Measurements from ENCODE around the gene ATIC. TPM values are rescaled to one million over a fixed set of nuclear protein-coding genes. Genes with fewer than 3 reads are reported as not detected.

Gene ATIC
- polyA plus RNA-seq (2011; rRNA removed) (114 TPM in 2 replicates), polyA minus RNA-seq (2011; rRNA and poly(A)+ RNA removed) (128 and 139 TPM in 2 replicates)

DNA sequence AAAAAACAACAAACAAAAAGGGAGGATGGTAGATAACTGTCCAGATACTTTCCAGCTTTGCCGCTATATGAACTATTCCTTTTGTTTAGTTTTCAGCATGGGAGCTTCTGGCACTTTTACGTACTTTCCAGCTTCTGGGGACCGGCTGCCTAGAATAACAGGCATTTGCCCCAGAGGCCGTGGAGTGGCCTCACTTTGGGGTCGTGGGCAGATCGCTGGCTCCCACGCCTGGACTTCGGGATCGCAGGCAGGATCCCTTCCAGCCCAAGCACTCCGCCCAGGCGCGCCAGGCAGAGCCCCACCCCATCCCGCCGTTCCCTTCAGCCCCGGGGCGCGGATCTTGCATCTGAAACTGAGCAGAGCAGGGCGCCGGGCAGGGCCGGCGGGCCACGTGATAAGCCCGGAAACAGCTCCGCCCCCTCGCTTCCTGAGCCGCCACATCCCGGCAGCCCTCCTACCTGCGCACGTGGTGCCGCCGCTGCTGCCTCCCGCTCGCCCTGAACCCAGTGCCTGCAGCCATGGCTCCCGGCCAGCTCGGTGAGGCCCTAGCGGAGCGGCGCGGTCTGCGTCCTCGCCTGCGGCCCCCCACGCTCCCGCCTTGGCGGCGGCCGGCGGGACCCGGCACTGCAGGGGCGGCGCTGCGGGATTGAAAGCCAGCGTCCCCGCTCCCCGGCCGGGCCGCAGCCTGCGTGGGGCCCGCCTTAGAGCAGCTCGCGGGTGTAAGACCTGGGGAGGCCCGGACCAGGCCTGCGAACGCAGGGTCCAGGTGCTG lies at the start of gene ATIC:
TSS of gene ATIC (plus strand) at position 435 of the 772 bp plus-strand sequence. CDS start at position 519, 84 bp downstream.
- Histone ChIP-seq H3K9me3 (ENCODE audit: control insufficient read depth, insufficient read depth, low read length) (no peaks in the 10 kb centered on the region), H3K27me3 (ENCODE audit: control insufficient read depth, insufficient read depth, low read length) (no peaks in the 10 kb centered on the region), H3K4me3 (ENCODE audit: low read depth, low read length) (peak within 1 kb of the TSS; percentile 84), H3K27ac (ENCODE audit: low read depth, low read length) (peak within 1 kb of the TSS; percentile 70)
- ChIA-PET CTCF (interaction anchor here (0.6 to 1.0 kb wide), 3 partner anchors 351 to 1828 kb away, joined by 3 read pairs; no protein-coding TSS in a partner anchor), POLR2A (interaction anchor here (0.6 to 1.8 kb wide), 4 partner anchors 14 to 1108 kb away, joined by 3 to 11 read pairs (median 5); no protein-coding TSS in a partner anchor)
- TF ChIP-seq CTCF (IDR thresholded peaks at IDR 0.05; ENCODE audit: low read depth, low read length): no peak
- DNase-seq (ENCODE audit: low read depth, low spot score): peak; percentile 71

DNA sequence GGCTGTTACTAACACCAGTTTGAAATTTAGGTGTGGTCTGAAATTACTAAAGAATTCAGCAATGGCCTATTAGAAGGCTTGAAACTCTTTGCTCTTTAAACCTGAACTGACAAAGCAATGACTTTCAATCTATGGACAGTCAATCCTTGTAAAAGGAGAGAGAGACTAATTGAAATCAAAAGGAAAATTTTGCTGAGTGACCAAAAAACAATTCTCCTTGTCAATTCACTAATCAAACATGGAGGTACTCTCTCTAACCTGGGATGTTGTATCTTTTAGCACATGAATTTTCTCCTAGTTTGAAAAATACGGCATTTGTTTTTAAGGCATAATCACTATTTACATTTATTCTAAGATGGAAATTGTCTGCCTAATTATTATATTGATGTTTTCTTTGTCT lies 49.6 kb upstream of the ATIC start:
- TF ChIP-seq CTCF (IDR thresholded peaks at IDR 0.05; ENCODE audit: low read depth, low read length): no peak
- ChIA-PET POLR2A (no interaction called here), CTCF (no interaction called here)
- Histone ChIP-seq H3K9me3 (ENCODE audit: control insufficient read depth, insufficient read depth, low read length) (no peaks in the 10 kb centered on the region), H3K4me3 (ENCODE audit: low read depth, low read length) (no peak overlapping the region), H3K27ac (ENCODE audit: low read depth, low read length) (no peak overlapping the region), H3K27me3 (ENCODE audit: control insufficient read depth, insufficient read depth, low read length) (peaks cover 3% of the 10 kb centered on the region)
- no peak for DNase-seq (ENCODE audit: low read depth, low spot score)

DNA sequence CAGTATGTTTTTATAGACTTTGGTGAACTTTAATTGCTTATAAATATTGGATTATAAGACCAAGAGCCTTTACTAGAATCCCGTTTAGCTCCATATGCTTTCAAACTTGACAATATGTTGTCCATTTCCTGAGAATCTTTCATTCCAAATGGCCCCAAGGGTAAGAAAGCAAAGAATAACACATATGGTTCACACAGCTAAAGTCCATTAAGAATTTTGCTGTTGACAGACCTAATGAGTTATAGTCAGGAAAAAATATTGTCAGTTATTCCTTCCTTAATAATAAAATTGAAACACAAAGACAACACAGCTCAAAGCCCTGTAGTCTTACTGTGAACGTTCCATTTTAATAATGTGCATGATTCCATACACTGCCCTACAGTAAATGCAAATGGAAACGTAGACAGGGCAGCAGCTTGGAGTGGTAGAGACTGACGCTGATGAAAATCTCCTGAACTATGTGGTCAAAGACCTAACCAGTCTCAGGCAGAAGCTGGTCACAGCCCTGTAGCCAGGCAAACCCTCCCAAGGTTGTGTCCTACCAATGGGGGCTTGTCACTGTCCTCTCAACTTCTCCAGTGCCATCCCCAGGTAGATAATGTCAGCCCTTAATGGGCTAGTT lies 49.0 kb upstream of the ATIC start:
- POLR2A ChIA-PET: no interaction called here
- CTCF ChIA-PET: no interaction called here
- TF ChIP-seq CTCF (IDR thresholded peaks at IDR 0.05; ENCODE audit: low read depth, low read length): no peak
- DNase-seq (ENCODE audit: low read depth, low spot score): no peak
- no peak overlapping the region for H3K27ac ChIP-seq (ENCODE audit: low read depth, low read length)
- H3K9me3 ChIP-seq (ENCODE audit: control insufficient read depth, insufficient read depth, low read length): no peaks in the 10 kb centered on the region
- H3K4me3 ChIP-seq (ENCODE audit: low read depth, low read length): no peak overlapping the region
- H3K27me3 ChIP-seq (ENCODE audit: control insufficient read depth, insufficient read depth, low read length): peaks cover 3% of the 10 kb centered on the region

- Histone ChIP-seq H3K27me3 (ENCODE audit: control insufficient read depth, insufficient read depth, low read length) (peaks cover 3% of the 10 kb centered on the region), H3K4me3 (ENCODE audit: low read depth, low read length) (no peak overlapping the region), H3K27ac (ENCODE audit: low read depth, low read length) (no peak overlapping the region), H3K9me3 (ENCODE audit: control insufficient read depth, insufficient read depth, low read length) (no peaks in the 10 kb centered on the region)
- POLR2A ChIA-PET: no interaction called here
- DNase-seq (ENCODE audit: low read depth, low spot score): no peak
- CTCF ChIA-PET: no interaction called here
- TF ChIP-seq CTCF (IDR thresholded peaks at IDR 0.05; ENCODE audit: low read depth, low read length): no peak
These were observed 47.5 kb upstream of the ATIC start for GRCh38 chr2:215264374-215264773.

Measured in AG04450 (cell line).